Parathyroid adenoma (tissue), 2 donors: ENCODE data around the gene DNAL1.

Experiments used
- H2AFZ ChIP-seq: fragments of 300-600 bp; sonication (generic); one replicate; pipeline ENCODE4 v1.7.0; 2017; ENCODE audit warnings: antibody characterized with exemption, mild to moderate bottlenecking
- H3K27ac ChIP-seq: fragments of 300-600 bp; sonication (generic); one replicate; pipeline ENCODE4 v1.7.0; 2017
- H3K27me3 ChIP-seq: fragments of 300-600 bp; sonication (generic); one replicate; pipeline ENCODE4 v1.7.0; 2017; ENCODE audit warnings: low read length; ENCODE audit not compliant: control insufficient read depth, insufficient read depth
- H3K36me3 ChIP-seq: fragments of 300-600 bp; sonication (generic); one replicate; pipeline ENCODE4 v1.7.0; 2017; ENCODE audit warnings: low read length; ENCODE audit not compliant: control insufficient read depth, insufficient read depth
- H3K4me1 ChIP-seq: fragments of 300-600 bp; sonication (generic); one replicate; pipeline ENCODE4 v1.7.0; 2017; ENCODE audit warnings: control low read depth
- H3K4me2 ChIP-seq: fragments of 300-600 bp; sonication (generic); one replicate; pipeline ENCODE4 v1.7.0; 2017; ENCODE audit warnings: low read length
- H3K4me3 ChIP-seq: fragments of 300-600 bp; sonication (generic); one replicate; pipeline ENCODE4 v1.7.0; 2017; ENCODE audit warnings: low read depth, low read length
- H3K79me2 ChIP-seq: fragments of 300-600 bp; sonication (generic); one replicate; pipeline ENCODE4 v1.7.0; 2017; ENCODE audit warnings: control low read depth
- H3K9ac ChIP-seq: fragments of 300-600 bp; sonication (generic); one replicate; pipeline ENCODE4 v1.7.0; 2017; ENCODE audit warnings: mild to moderate bottlenecking
- H3K9me3 ChIP-seq: fragments of 300-600 bp; sonication (generic); one replicate; pipeline ENCODE4 v1.7.0; 2017; ENCODE audit warnings: low read length; ENCODE audit not compliant: control insufficient read depth
- TF ChIP-seq, protein P1 (sequence below): fragments of 300-600 bp; sonication (generic); IDR thresholded peaks from one replicate; pipeline ENCODE4 v1.7.0; 2017; ENCODE audit warnings: antibody characterized with exemption, mild to moderate bottlenecking
- donor health status: primary hyperparathyroidism.

DNAL1 gene

DNA sequence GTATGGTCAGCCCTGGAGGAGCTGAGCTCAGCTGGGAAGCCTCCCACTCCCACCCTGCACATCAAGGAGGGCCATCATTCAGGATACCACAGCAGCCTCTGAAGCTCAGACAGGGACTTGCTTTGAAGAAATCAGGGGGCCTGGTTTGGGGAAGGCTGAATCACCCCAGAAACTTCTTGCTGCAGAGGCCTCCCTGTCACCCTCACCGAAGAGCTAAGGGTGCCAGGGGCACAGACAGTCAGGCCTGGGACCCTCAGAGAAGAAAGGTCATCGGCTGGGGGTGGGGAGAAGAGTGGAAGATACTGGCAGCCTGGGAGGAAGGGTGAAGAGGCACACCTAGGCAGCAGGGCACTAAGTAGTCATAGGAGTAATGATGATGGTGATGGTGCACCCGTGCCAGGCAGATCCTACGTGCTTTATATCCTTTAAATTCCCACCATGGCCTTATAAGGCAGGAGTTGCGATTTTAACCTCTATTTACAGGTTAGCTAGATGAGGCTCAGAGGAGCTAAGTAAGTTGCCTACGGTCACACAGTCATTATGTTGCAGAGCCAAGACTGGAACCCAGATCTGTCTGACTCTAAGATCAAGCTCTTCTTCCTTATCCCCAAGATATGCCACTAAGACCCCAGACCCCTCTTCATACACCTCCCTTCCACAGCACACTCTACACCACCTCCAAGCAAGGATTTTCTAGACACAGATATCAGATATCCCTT, 97.9 kb downstream of the DNAL1 start:
- Histone ChIP-seq H3K4me2 (no peak overlapping the region), H3K27ac (peak overlapping the region; percentile 74)
- TF ChIP-seq, protein P1, sequence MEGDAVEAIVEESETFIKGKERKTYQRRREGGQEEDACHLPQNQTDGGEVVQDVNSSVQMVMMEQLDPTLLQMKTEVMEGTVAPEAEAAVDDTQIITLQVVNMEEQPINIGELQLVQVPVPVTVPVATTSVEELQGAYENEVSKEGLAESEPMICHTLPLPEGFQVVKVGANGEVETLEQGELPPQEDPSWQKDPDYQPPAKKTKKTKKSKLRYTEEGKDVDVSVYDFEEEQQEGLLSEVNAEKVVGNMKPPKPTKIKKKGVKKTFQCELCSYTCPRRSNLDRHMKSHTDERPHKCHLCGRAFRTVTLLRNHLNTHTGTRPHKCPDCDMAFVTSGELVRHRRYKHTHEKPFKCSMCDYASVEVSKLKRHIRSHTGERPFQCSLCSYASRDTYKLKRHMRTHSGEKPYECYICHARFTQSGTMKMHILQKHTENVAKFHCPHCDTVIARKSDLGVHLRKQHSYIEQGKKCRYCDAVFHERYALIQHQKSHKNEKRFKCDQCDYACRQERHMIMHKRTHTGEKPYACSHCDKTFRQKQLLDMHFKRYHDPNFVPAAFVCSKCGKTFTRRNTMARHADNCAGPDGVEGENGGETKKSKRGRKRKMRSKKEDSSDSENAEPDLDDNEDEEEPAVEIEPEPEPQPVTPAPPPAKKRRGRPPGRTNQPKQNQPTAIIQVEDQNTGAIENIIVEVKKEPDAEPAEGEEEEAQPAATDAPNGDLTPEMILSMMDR = no peak

DNA sequence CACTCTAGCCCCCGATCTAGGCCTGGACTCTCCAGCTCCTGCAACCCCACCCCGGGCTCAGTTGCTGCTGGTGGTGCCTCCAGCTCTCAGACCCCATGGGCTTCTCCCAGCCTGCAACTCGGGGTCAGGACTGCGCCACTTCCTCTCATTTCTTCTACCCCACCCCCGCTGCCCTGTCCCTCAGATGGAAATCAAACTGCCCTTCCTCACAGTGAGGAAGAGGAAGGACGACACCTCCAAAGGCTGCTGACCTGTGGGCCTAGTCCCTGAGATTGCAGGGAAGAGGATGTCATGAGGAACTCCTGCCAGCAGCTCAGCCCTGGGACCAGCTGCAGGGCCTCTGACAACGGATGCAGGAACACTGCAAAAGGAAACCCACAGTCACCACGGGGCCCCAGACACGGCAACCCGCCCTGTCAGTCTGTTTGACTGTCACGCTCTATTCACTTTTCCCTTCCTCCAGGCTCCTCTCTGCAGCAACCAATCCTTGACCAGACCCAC, 98.7 kb downstream of the DNAL1 start:
- H3K4me3 ChIP-seq = peak overlapping the region; percentile 2
- H3K9me3 ChIP-seq = no peaks in the 10 kb centered on the region
- TF ChIP-seq, protein P1 = no peak
- H3K36me3 ChIP-seq = no peaks in the 10 kb centered on the region
- peaks cover 76% of the 10 kb centered on the region for H3K4me1 ChIP-seq
- H3K9ac ChIP-seq = no peak overlapping the region
- peaks cover 88% of the 10 kb centered on the region for H3K79me2 ChIP-seq
- no peak overlapping the region for H3K4me2 ChIP-seq
- H3K27me3 ChIP-seq = no peaks in the 10 kb centered on the region
- H2AFZ ChIP-seq = no peak overlapping the region
- peak overlapping the region; percentile 74 for H3K27ac ChIP-seq

More for the DNA sequence above, 97.9 kb downstream of the DNAL1 start:
- Histone ChIP-seq H2AFZ (no peak overlapping the region), H3K79me2 (peaks cover 88% of the 10 kb centered on the region), H3K27me3 (no peaks in the 10 kb centered on the region), H3K4me3 (no peak overlapping the region), H3K9me3 (no peaks in the 10 kb centered on the region), H3K36me3 (no peaks in the 10 kb centered on the region), H3K4me1 (peaks cover 76% of the 10 kb centered on the region), H3K9ac (no peak overlapping the region)

DNA sequence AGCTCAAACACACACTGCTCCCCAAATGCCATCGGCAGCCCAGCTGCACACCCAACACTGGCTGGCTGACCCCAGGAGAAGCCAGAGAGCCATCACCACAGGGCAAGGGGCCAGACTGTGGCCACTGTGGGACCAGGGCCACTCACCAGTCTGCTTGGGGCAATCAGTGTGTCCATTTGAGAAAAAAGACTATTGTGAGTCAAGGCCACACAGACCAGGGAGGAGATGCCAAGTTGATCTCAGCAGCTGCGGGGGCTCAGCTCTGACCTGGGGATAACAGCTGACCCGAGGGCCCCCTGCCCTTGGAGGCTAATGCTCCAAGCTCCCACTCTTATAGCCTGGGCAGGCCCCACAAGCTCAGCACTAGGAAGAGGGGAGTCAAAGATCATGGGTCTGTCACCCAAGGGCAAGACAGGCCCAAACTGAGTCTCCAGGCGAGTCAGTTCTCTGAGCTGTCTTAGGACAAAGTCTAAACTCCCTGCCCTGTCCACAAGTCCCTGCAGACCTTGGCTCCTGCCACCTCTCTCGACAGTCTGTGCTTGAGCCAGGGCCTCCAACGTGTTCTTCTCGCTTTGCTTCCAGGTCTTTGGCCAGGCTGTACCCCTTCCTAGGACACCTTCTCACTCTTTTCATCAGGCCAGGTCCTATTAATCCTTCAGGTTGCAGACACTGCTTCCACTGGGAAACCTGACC, 99.5 kb downstream of the DNAL1 start:
- no peak overlapping the region for H3K4me2 ChIP-seq
- no peaks in the 10 kb centered on the region for H3K36me3 ChIP-seq

DNA sequence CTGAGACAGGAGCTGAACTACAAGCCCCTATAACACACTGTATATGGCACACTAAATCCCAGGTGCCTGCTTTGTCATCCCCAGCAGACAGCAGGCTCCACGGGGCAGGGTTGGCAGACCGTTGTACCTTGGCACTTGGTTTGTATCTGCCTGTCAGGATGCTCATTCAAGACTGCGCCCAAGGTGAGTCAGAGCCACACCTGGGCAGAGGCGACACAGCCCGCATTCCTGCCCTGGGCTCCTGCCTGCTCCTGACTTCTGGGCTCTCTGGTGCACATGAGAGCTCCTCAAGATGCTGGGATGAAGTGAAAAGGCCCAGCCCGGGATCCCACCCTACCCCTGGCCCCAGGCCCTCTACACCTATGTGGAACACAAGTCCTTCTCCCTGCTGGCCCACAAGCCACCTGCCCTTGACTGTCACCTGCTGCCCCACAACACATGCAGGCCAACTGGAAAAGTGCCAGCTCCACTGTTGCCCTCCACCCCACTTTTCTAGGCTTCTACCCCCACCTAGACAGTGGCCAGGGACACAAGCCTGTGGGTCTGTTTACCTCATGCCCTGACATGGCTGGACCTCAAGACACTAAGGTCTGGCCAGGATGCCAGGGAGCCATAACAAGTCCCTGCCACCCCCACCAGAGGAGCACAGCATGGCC, 100.2 kb downstream of the DNAL1 start:
- H3K79me2 ChIP-seq = peaks cover 85% of the 10 kb centered on the region
- TF ChIP-seq, protein P1 = no peak
- no peak overlapping the region for H3K9ac ChIP-seq
- H2AFZ ChIP-seq = no peak overlapping the region
- no peaks in the 10 kb centered on the region for H3K36me3 ChIP-seq
- H3K9me3 ChIP-seq = no peaks in the 10 kb centered on the region
- no peaks in the 10 kb centered on the region for H3K27me3 ChIP-seq
- no peak overlapping the region for H3K4me3 ChIP-seq
- H3K4me2 ChIP-seq = no peak overlapping the region
- H3K27ac ChIP-seq = peak overlapping the region; percentile 74
- H3K4me1 ChIP-seq = peaks cover 78% of the 10 kb centered on the region

More for the DNA sequence above, 99.5 kb downstream of the DNAL1 start:
- Histone ChIP-seq H3K4me1 (peaks cover 80% of the 10 kb centered on the region), H3K79me2 (peaks cover 87% of the 10 kb centered on the region), H3K27me3 (no peaks in the 10 kb centered on the region), H3K9ac (no peak overlapping the region), H3K9me3 (no peaks in the 10 kb centered on the region), H2AFZ (no peak overlapping the region), H3K4me3 (no peak overlapping the region), H3K27ac (peak overlapping the region; percentile 74)
- TF ChIP-seq, protein P1 = no peak
